BE2C (cell line): ENCODE data around the gene NRXN3.
"Not testable (repeated sequence)": the region's sequence is repeated elsewhere in the genome, so short reads cannot be mapped to it uniquely, and the experiment has no call there.

ENCODE experiments used
- DNase-seq: peaks from one replicate; pipeline ENCODE4 v3.0.0-alpha.2; 2020
- H3K27me3 ChIP-seq: fragments of 250-450 bp; sonication (Bioruptor Pico); 2 replicates; pipeline ENCODE4 v1.5.1; 2020; ENCODE audit warnings: mild to moderate bottlenecking
- H3K36me3 ChIP-seq: fragments of 250-450 bp; sonication (Bioruptor Pico); 2 replicates; pipeline ENCODE4 v1.5.1; 2020; ENCODE audit warnings: mild to moderate bottlenecking
- H3K4me1 ChIP-seq: fragments of 250-450 bp; sonication (Bioruptor Pico); 2 replicates; pipeline ENCODE4 v1.5.1; 2020
- H3K4me3 ChIP-seq: 2 replicates; pipeline ENCODE4 v1.5.1; 2011; ENCODE audit warnings: low read depth, low read length
- H3K9me3 ChIP-seq: fragments of 250-450 bp; sonication (Bioruptor Pico); 2 replicates; pipeline ENCODE4 v1.5.1; 2020
- CTCF ChIP-seq: IDR thresholded peaks from 2 replicates; pipeline ENCODE4 v1.5.1; 2012; ENCODE audit warnings: mild to moderate bottlenecking, low read depth, low read length

The NRXN3 gene

DNA sequence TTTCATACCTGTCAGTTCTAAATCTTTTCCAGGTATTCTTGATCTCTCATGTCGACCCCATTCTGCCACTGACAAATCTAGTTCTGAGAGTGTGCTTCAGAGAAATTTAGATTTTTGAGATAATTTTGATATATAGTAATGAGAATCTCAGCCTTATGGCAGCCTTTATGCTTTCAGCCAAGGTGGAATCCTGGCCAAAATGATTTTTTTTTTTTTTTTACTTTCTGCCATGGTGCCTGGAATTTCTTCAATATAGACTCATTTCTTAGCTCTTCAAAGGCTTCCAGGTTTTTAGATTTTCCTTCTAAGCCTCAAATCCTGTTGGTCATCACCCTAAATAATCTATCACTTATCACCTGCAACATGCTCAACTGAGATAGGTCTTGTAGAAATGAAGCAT, 926.6 kb downstream of the NRXN3 start:
- Histone ChIP-seq H3K36me3 (no peaks in the 10 kb centered on the region), H3K9me3 (no peaks in the 10 kb centered on the region), H3K4me3 (no peak overlapping the region), H3K27me3 (no peaks in the 10 kb centered on the region), H3K4me1 (no peaks in the 10 kb centered on the region)
- no peak for TF ChIP-seq CTCF
- no peak for DNase-seq

GRCh38 chr14:79098324-79098723, 928.2 kb downstream of the NRXN3 start:
- no peak for TF ChIP-seq CTCF
- Histone ChIP-seq H3K4me3 (no peak overlapping the region), H3K27me3 (no peaks in the 10 kb centered on the region), H3K9me3 (no peaks in the 10 kb centered on the region), H3K4me1 (no peaks in the 10 kb centered on the region), H3K36me3 (no peaks in the 10 kb centered on the region)
- no peak for DNase-seq

DNA sequence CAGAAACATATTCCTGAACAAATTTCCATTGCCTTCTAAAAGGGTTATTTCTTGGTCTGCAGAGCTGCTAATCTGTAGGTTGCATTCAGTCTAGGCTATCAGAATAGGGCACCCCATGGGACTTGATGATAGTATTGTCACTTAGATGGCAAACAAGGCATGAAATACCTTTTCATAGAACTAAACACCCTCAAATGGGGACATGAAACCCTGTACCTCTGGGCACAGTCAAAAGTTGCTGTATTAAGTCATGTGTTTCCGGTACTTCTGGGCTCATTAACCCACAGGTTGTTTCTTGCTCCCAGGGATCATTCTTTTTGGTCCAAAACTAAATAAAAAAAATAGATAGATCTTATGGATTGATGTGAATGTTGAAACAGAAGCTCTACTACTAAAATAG, 930.4 kb downstream of the NRXN3 start:
- no peaks in the 10 kb centered on the region for H3K27me3 ChIP-seq
- no peak for DNase-seq
- no peaks in the 10 kb centered on the region for H3K36me3 ChIP-seq
- no peak for TF ChIP-seq CTCF
- H3K4me3 ChIP-seq: no peak overlapping the region
- no peaks in the 10 kb centered on the region for H3K4me1 ChIP-seq
- no peaks in the 10 kb centered on the region for H3K9me3 ChIP-seq

- no peaks in the 10 kb centered on the region for H3K36me3 ChIP-seq
- no peaks in the 10 kb centered on the region for H3K27me3 ChIP-seq
- no peak for DNase-seq
- no peak for TF ChIP-seq CTCF
- H3K4me3 ChIP-seq: no peak overlapping the region
- H3K4me1 ChIP-seq: no peaks in the 10 kb centered on the region
- H3K9me3 ChIP-seq: no peaks in the 10 kb centered on the region
Measured at GRCh38 chr14:79101388-79101787, 931.2 kb downstream of the NRXN3 start.

DNA sequence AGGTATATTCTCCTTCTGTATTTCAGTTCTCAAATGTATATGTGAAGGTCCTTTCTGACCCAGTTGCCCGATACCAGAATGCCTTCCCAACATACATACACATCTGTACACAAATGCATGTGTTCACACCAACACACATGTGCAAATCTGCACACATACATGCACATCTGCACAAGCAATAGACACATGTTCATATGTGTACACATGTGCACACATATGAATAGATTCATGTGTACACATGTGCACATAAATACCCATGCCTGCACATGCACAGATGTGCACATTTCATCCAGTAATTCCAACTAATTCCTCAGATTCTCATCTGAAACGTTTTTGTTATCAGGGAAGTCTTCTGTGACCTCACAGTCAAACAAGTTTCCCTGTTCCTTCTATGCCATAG, 933.6 kb downstream of the NRXN3 start:
- Histone ChIP-seq H3K9me3 (no peaks in the 10 kb centered on the region), H3K27me3 (no peaks in the 10 kb centered on the region)
- TF ChIP-seq CTCF: no peak

GRCh38 chr14:79110564-79110963, 940.4 kb downstream of the NRXN3 start:
- H3K27me3 ChIP-seq, H3K9me3 ChIP-seq, H3K36me3 ChIP-seq, H3K4me3 ChIP-seq, H3K4me1 ChIP-seq, DNase-seq: not testable (repeated sequence)

More for the DNA sequence above, 933.6 kb downstream of the NRXN3 start:
- Histone ChIP-seq H3K4me3 (no peak overlapping the region), H3K36me3 (no peaks in the 10 kb centered on the region), H3K4me1 (no peaks in the 10 kb centered on the region)
- DNase-seq: no peak

- Histone ChIP-seq H3K36me3 (no peaks in the 10 kb centered on the region), H3K9me3 (no peaks in the 10 kb centered on the region), H3K27me3 (no peaks in the 10 kb centered on the region), H3K4me3 (no peak overlapping the region), H3K4me1 (no peaks in the 10 kb centered on the region)
- DNase-seq: no peak
- TF ChIP-seq CTCF: no peak
Measured at GRCh38 chr14:79111987-79112501, 941.9 kb downstream of the NRXN3 start.
